HG03066 (cell line): ENCODE measurements around the gene AKNA.

Source experiments
- ATAC-seq: cut with Tn5 transposase; IDR thresholded peaks from one replicate; pipeline ENCODE4 v1.9.1; 2021; ENCODE audit warnings: low read depth; ENCODE audit not compliant: unreplicated experiment

The AKNA gene

GRCh38 chr9:114291064-114291474, 96.7 kb downstream of the AKNA start:
- no peak for ATAC-seq

- ATAC-seq = no peak
These were observed 97.2 kb downstream of the AKNA start for GRCh38 chr9:114290561-114290986.

- no peak for ATAC-seq
These were observed 98.0 kb downstream of the AKNA start for GRCh38 chr9:114289571-114290481.

- no peak for ATAC-seq
These were observed 98.7 kb downstream of the AKNA start for GRCh38 chr9:114289106-114289505.

GRCh38 chr9:114288193-114289091, 99.3 kb downstream of the AKNA start:
- ATAC-seq = no peak

GRCh38 chr9:114287763-114288192, 100.0 kb downstream of the AKNA start:
- no peak for ATAC-seq

- ATAC-seq = no peak
These were observed 100.6 kb downstream of the AKNA start for GRCh38 chr9:114287001-114287762.

- no peak for ATAC-seq
These were observed 101.6 kb downstream of the AKNA start for GRCh38 chr9:114286146-114286679.

- no peak for ATAC-seq
These were observed 102.5 kb downstream of the AKNA start for GRCh38 chr9:114285166-114285867.

- ATAC-seq = no peak
These were observed 103.3 kb downstream of the AKNA start for GRCh38 chr9:114284316-114285060.
